ENCODE measurements around the gene RPAP3.

DNA sequence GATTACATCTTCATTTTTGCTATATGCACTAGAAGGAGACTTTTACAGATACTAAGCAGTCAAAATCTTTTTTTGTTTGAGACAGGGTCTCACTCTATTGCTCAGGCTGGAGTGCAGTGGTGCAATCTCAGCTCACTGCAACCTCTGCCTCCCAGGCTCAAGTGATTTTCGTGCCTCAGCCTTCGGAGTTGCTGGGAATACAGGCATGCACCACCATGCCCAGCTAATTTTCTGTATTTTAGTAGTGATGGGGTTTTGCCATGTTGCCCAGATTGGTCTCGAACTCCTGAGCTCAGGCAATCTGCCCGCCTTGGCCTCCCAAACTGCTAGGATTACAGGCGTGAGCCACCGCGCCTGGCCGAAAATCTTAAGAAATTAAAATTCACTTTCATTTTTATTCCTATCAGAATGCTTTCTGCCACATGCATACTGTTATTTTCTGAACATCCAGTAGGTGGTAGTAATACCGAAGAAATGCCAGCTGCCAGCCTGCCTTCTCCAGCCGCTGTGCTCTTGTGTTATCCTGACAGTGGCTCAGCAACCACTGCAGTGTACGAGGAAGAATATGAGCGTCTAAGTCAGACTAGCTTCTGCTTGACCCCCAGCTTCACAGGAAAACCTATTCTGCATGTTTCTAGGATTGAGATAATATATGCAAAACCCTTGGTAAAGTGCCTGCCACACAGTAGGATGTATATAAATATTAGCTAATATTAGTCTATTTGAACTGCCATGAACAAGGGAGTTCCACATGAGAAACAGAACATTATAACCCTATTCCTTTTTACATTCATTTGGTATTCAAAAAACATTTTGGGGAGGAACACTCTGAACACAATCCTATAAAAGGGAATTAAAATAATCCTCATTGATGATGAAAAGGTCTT lies 54.2 kb downstream of the RPAP3 start:
- TF ChIP-seq, protein P1, sequence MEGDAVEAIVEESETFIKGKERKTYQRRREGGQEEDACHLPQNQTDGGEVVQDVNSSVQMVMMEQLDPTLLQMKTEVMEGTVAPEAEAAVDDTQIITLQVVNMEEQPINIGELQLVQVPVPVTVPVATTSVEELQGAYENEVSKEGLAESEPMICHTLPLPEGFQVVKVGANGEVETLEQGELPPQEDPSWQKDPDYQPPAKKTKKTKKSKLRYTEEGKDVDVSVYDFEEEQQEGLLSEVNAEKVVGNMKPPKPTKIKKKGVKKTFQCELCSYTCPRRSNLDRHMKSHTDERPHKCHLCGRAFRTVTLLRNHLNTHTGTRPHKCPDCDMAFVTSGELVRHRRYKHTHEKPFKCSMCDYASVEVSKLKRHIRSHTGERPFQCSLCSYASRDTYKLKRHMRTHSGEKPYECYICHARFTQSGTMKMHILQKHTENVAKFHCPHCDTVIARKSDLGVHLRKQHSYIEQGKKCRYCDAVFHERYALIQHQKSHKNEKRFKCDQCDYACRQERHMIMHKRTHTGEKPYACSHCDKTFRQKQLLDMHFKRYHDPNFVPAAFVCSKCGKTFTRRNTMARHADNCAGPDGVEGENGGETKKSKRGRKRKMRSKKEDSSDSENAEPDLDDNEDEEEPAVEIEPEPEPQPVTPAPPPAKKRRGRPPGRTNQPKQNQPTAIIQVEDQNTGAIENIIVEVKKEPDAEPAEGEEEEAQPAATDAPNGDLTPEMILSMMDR (IDR thresholded peaks at IDR 0.05; ENCODE audit: low read depth, low read length, missing input control): peak; percentile 81
- TF ChIP-seq TAF1 (conservative IDR thresholded peaks at IDR 0.05): no peak
